ENCODE data around the gene JPH3. TPM values are rescaled to one million over a fixed set of nuclear protein-coding genes. Genes with fewer than 3 reads are reported as not detected.
A peak's percentile ranks its signal among the peaks of the same experiment; 100 is the strongest.
"Not testable (repeated sequence)": the region's sequence is repeated elsewhere in the genome, so short reads cannot be mapped to it uniquely, and the experiment has no call there.

Gene JPH3
- total RNA-seq, 1 donor from 2014 or later, result 0.32 TPM

- no peak for DNase-seq (ENCODE audit: low spot score)
Observed at GRCh38 chr16:87713451-87714229, 111.3 kb downstream of the JPH3 start.

- DNase-seq (ENCODE audit: low spot score), result no peak
Observed at GRCh38 chr16:87715231-87715630, 112.9 kb downstream of the JPH3 start.

GRCh38 chr16:87715658-87716057 lies 113.3 kb downstream of the JPH3 start:
- no peak for DNase-seq (ENCODE audit: low spot score)

GRCh38 chr16:87718831-87719230 lies 116.5 kb downstream of the JPH3 start:
- not testable (repeated sequence) for DNase-seq (ENCODE audit: low spot score)

- DNase-seq (ENCODE audit: low spot score), result no peak
Observed at GRCh38 chr16:87720446-87720845, 118.1 kb downstream of the JPH3 start.

- no peak for DNase-seq (ENCODE audit: low spot score)
Observed at GRCh38 chr16:87721622-87722585, 119.6 kb downstream of the JPH3 start.

- DNase-seq (ENCODE audit: low spot score), result no peak
Observed at GRCh38 chr16:87722590-87723225, 120.4 kb downstream of the JPH3 start.

- DNase-seq (ENCODE audit: low spot score), result peak; percentile 32
Observed at GRCh38 chr16:87723226-87723623, 120.9 kb downstream of the JPH3 start.

GRCh38 chr16:87724490-87725291 lies 122.4 kb downstream of the JPH3 start:
- DNase-seq (ENCODE audit: low spot score), result no peak

GRCh38 chr16:87725596-87726235 lies 123.4 kb downstream of the JPH3 start:
- DNase-seq (ENCODE audit: low spot score), result no peak

- not testable (repeated sequence) for DNase-seq (ENCODE audit: low spot score)
Observed at GRCh38 chr16:87726577-87726976, 124.3 kb downstream of the JPH3 start.

GRCh38 chr16:87727346-87727745 lies 125.0 kb downstream of the JPH3 start:
- DNase-seq (ENCODE audit: low spot score), result no peak

- DNase-seq (ENCODE audit: low spot score), result no peak
Observed at GRCh38 chr16:87728026-87728425, 125.7 kb downstream of the JPH3 start.

- DNase-seq (ENCODE audit: low spot score), result no peak
Observed at GRCh38 chr16:87729266-87729954, 127.1 kb downstream of the JPH3 start.

- no peak for DNase-seq (ENCODE audit: low spot score)
Observed at GRCh38 chr16:87731607-87732006, 129.3 kb downstream of the JPH3 start.

GRCh38 chr16:87733190-87733589 lies 130.9 kb downstream of the JPH3 start:
- no peak for DNase-seq (ENCODE audit: low spot score)

GRCh38 chr16:87734644-87735043 lies 132.3 kb downstream of the JPH3 start:
- no peak for DNase-seq (ENCODE audit: low spot score)

- no peak for DNase-seq (ENCODE audit: low spot score)
Observed at GRCh38 chr16:87735270-87736007, 133.1 kb downstream of the JPH3 start.

GRCh38 chr16:87736008-87736382 lies 133.7 kb downstream of the JPH3 start:
- DNase-seq (ENCODE audit: low spot score), result no peak

- DNase-seq (ENCODE audit: low spot score), result no peak
Observed at GRCh38 chr16:87739801-87740200, 137.5 kb downstream of the JPH3 start.

Measured in mucosa of gallbladder (tissue), 1 donor.